ENCODE measurements around the gene VPS13D.

Gene VPS13D

GRCh38 chr1:12496154-12496961 is 266.5 kb downstream of the VPS13D start:
- no peak for DNase-seq (ENCODE audit: low spot score)

- no peak for DNase-seq (ENCODE audit: low spot score)
Measured at GRCh38 chr1:12499539-12500240, 269.9 kb downstream of the VPS13D start.

GRCh38 chr1:12501661-12502060 is 271.8 kb downstream of the VPS13D start:
- DNase-seq (ENCODE audit: low spot score), result no peak

DNA sequence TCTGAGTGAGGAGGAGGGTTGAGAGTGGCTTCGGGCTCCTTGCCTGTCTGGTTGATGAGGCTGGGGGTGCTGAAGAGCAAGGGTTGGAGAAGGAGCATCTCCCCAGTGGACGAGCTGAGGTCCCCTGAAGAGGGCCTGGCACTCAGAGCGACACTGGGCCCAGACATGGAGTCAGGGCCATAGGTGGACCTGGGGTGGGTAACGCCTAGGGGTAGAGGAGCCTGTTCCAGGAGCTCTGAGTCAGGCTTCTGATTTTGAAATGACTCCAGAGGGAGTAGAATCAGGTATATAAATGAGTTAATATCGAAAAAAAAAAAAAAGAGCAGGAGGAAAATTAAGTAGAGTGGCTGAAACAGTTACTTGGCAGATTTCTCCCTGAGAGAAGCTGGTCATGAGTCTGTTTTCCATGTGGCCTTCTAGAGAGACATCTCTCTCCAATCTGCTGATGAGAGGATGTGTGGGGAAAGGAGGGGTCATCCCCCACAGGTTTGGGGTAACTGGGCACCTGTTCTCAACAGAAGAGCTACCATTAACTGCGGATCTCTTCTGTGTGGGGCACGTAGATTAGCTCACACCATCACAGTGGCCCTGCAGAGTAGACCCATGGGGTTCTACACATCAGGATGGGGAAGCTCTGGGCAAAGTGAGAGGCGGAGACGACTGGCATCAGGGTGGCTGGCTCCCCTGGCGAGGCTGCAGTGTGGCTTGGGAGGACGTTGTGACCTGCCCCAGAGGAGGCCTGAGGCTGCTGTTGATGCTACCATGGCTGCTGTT is 272.7 kb downstream of the VPS13D start:
- no peak for DNase-seq (ENCODE audit: low spot score)

- DNase-seq (ENCODE audit: low spot score), result no peak
Measured at GRCh38 chr1:12503709-12504108, 273.9 kb downstream of the VPS13D start.

DNA sequence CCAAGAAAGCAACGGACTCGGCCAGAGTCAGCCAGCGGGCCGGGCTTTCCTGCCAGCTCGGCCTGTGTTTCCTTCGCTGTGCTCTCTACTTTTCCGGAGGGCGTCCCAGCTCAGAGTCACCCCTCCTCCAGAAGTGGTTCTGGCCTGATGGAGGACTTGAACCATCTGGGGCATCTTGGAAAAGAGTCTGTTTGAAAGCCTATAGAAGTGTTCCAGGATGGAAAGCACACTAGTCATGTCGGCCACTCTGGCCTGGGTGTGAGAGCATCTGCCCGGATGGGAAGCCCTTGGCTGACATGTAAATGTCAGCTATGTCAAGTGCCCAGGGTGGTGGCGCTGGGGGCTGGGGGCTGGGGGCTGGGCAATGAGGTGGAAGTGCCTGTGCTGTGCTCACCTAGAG is 274.8 kb downstream of the VPS13D start:
- no peak for DNase-seq (ENCODE audit: low spot score)

- DNase-seq (ENCODE audit: low spot score), result no peak
Measured at GRCh38 chr1:12505231-12505630, 275.4 kb downstream of the VPS13D start.

GRCh38 chr1:12505639-12506280 is 275.9 kb downstream of the VPS13D start:
- DNase-seq (ENCODE audit: low spot score), result no peak

GRCh38 chr1:12506281-12507280 is 276.8 kb downstream of the VPS13D start:
- DNase-seq (ENCODE audit: low spot score), result no peak

DNA sequence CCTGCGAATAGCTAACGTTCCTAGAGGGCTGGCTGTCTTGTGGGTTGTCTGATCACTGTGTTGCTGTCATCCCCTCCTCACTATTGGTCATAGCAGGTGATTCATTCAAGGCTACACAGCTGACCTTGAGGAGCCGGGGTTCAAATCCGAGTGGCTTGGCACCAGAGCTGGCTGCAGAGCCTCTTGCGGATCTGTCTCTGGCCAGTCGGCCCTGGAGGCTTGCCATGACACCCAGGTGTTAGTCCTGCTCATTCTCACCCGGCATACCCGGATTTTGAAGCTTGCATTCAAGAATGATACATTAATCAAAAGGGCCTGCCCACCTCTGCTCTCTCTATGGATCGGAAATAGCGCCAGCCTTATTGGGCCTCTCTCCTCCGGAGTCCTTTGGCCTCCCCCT is 277.8 kb downstream of the VPS13D start:
- DNase-seq (ENCODE audit: low spot score), result no peak

- no peak for DNase-seq (ENCODE audit: low spot score)
Measured at GRCh38 chr1:12508849-12509248, 279.0 kb downstream of the VPS13D start.

GRCh38 chr1:12511128-12511484 is 281.3 kb downstream of the VPS13D start:
- DNase-seq (ENCODE audit: low spot score), result no peak

GRCh38 chr1:12511516-12512468 is 282.0 kb downstream of the VPS13D start:
- DNase-seq (ENCODE audit: low spot score), result peak; percentile 19

GRCh38 chr1:12513181-12513580 is 283.4 kb downstream of the VPS13D start:
- DNase-seq (ENCODE audit: low spot score), result no peak

- no peak for DNase-seq (ENCODE audit: low spot score)
Measured at GRCh38 chr1:12514590-12514989, 284.8 kb downstream of the VPS13D start.

DNA sequence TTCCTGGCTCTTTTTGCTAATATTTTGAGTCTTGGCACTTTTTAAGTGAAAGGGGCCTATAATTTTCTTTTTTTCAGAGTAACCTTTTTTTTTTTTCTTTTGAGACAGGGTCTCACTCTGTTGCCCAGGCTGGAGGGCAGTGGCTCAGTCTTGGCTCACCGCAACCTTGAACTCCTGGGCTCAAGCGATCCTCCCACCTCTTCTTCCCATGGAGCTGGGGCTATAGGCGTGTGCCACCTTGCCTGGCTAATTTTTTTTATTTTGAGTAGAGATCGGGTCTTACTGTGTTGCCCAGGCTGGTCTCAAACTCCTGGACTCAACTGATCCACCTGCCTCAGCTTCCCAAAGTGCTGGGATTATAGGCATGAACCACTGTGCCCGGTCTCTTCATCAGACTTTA is 285.4 kb downstream of the VPS13D start:
- DNase-seq (ENCODE audit: low spot score), result no peak

GRCh38 chr1:12516741-12517140 is 286.9 kb downstream of the VPS13D start:
- DNase-seq (ENCODE audit: low spot score), result no peak

DNA sequence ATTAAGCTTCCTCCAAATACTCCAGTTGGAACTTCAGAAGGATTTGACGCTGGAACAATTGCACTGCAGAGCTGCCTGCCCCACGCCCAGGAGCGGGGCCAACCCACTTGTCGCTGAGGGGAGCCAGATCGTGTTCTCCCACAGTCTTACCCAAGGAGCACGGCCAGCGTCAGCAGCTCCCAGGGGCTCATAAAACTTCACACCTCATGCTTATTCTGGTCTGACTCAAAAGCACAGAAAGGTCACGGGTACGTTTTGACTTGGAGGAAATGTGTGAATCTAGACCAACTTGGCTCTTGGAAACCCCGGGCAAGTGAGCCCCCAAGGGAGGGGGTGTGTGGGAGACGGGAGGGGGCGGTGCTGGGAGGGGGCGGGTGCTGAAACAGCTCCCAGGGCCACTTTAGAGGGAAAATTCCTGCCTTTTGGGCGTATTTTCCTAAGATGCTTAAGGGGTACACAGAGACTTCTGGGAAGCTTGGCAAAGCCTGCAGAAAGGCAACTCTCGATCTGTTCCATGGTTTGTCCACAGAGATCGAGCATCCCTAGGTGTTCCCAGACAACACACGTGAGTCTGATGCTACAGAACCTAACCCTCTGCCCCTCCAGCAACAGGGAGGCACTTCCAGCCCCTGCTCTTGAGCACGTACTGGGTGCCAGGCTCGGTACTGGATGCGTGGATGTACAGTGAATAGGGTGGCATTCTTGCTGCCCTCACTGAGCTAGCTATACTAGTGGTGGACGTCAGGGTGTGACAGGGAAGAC is 289.3 kb downstream of the VPS13D start:
- DNase-seq (ENCODE audit: low spot score), result no peak

GRCh38 chr1:12519693-12520364 is 290.0 kb downstream of the VPS13D start:
- no peak for DNase-seq (ENCODE audit: low spot score)
